Transverse colon (tissue), 4 donors: ENCODE measurements around the gene CALM3. TPM values are rescaled to one million over a fixed set of nuclear protein-coding genes. Genes with fewer than 3 reads are reported as not detected.
A peak's percentile ranks its signal among the peaks of the same experiment; 100 is the strongest.

Experiments
- DNase-seq: peaks from one replicate; pipeline ENCODE4 v3.0.0-alpha.2; 2019
- H3K27ac ChIP-seq, 4 donors: fragments of 200-600 bp; sonication (generic); 2 replicates each; pipeline ENCODE4 v1.5.1; 2016 to 2018; ENCODE audit warnings: inconsistent platforms in 4 of 4
- H3K27me3 ChIP-seq: fragments of 200-600 bp; sonication (generic); 2 replicates; pipeline ENCODE4 v1.5.1; 2017; ENCODE audit warnings: inconsistent platforms
- H3K36me3 ChIP-seq, 4 donors: fragments of 200-600 bp; sonication (generic); 2 replicates each; pipeline ENCODE4 v1.5.1; 2017 to 2019; ENCODE audit warnings: inconsistent platforms in 4 of 4
- H3K4me1 ChIP-seq, 4 donors: fragments of 200-600 bp; sonication (generic); 2 replicates each; pipeline ENCODE4 v1.5.1; 2017 to 2020; ENCODE audit warnings: inconsistent platforms in 4 of 4
- H3K4me3 ChIP-seq, 4 donors: fragments of 200-600 bp; sonication (generic); 1 replicate in 1 of 4; 2 replicates in 3 of 4; pipeline versions ENCODE4 v1.5.1 to v1.6.1; 2017 to 2019; ENCODE audit warnings: inconsistent platforms in 4 of 4
- H3K9me3 ChIP-seq, 2 donors: fragments of 200-600 bp; sonication (generic); 2 replicates each; pipeline ENCODE4 v1.5.1; 2017 to 2019; ENCODE audit warnings: inconsistent platforms in 2 of 2
- EP300 ChIP-seq: sonication (generic); formaldehyde crosslinking; IDR thresholded peaks from one replicate; pipeline ENCODE4 v1.6.1; 2017; ENCODE audit warnings: antibody characterized with exemption, low read depth
- POLR2A ChIP-seq: fragments of 450-650 bp; IDR thresholded peaks from one replicate; pipeline ENCODE4 v1.6.1; 2016; ENCODE audit warnings: antibody characterized with exemption, mild to moderate bottlenecking, moderate library complexity
- POLR2AphosphoS5 ChIP-seq, 3 donors: sonication (generic); formaldehyde crosslinking; IDR thresholded peaks; one replicate each; pipeline ENCODE4 v1.6.1; 2016; ENCODE audit warnings: antibody characterized with exemption in 3 of 3
- WGBS, 2 donors: methylation state at CpG; one replicate each; pipeline ENCODE4 v1.1.5; 2018; ENCODE audit warnings: low coverage in 1 of 2; 5-methylcytosine and 5-hydroxymethylcytosine counted together
- in situ Hi-C, 4 donors: fragments of 200-750 bp; cut with MboI; loops; one replicate each; pipeline versions ENCODE4 v1.15.0 to v1.15.1; 2017; ENCODE audit warnings: low sequenced_read_pairs in 3 of 4, low pct_ligation_motif_present in 1 of 4, low pct_unique_long_range_greater_than_20kb in 1 of 4
- intact Hi-C: fragments of 100-400 bp; cut with DNase I; formaldehyde crosslinking; loops from one replicate; pipeline ENCODE4 v1.15.1; 2023; ENCODE audit warnings: low total_unique reads
- total RNA-seq, 4 donors: library from RNA; depleted of rRNA; stranded (reverse); fragments of >200 nt; gene quantifications; one replicate each; pipeline ENCODE4 v1.1.0, GENCODE V29; 2016
- TF ChIP-seq, protein P1 (sequence below), 5 experiments: fragments of 200-600 bp in 3 of 5; fragments of 450-650 bp in 2 of 5; sonication (generic) in 3 of 5; IDR thresholded peaks; 1 replicate in 2 of 5; 2 replicates in 3 of 5; pipeline ENCODE4 v1.5.1; 2016 to 2017; ENCODE audit warnings: antibody characterized with exemption in 5 of 5, inconsistent platforms in 3 of 5, mild to moderate bottlenecking in 2 of 5, moderate library complexity in 1 of 5

CALM3 gene
- total RNA-seq, 4 donors from 2014 or later, result 160 to 923 (median 194) TPM

DNA sequence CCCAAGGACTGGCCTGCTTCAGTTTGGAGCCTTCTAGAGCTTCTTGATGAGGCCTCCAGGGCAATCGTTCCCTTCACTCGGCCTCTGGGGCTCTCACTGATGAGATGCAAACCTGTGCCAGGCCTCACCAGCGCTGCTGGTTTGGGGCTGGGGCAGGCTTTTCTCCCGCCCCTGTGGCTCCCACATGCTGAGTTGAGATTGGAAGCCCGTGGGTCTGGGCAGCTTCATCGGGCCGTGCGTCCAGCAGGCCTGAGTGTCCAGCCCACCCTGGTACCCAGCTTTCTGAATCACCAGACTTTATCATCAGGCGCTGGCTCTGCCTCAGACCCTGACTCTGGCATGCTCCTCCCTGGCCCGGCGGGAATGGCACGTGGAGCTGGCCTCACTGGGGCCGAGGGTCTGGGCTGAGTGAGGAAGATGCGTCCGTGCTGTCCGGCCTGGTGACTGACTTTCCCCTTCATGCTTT is 4.3 kb downstream of the CALM3 start:
- DNase-seq, result no peak
- Histone ChIP-seq H3K27ac (peak overlapping the region in 3 of 4 donors; percentile 1 to 54 (median 28)), H3K27me3 (no peaks in the 10 kb centered on the region)

DNA sequence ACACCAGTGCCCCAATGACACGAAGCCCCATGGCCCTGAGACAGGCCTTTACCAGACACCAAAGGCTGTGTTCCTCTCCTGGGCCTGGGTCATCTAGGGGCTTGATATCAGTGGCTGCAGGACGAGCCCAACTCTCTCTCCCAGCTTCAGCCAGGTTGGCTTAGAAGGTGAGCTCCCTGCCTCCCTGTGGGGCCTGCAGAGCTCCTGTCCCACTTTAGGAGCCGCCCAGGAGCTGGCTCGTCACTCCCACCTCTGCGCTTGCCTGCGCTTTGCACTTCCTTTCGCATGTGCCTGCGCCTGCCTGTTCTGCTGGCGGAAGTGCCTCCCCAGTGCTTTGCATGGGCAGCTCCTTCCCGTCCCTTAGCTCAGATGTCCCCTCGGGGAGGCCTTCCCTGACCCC is 4.9 kb downstream of the CALM3 start:
- peak; percentile 2 for DNase-seq
- intact Hi-C loops (no loop called here), in situ Hi-C loops (no loop called here)
- TF ChIP-seq, protein P1, sequence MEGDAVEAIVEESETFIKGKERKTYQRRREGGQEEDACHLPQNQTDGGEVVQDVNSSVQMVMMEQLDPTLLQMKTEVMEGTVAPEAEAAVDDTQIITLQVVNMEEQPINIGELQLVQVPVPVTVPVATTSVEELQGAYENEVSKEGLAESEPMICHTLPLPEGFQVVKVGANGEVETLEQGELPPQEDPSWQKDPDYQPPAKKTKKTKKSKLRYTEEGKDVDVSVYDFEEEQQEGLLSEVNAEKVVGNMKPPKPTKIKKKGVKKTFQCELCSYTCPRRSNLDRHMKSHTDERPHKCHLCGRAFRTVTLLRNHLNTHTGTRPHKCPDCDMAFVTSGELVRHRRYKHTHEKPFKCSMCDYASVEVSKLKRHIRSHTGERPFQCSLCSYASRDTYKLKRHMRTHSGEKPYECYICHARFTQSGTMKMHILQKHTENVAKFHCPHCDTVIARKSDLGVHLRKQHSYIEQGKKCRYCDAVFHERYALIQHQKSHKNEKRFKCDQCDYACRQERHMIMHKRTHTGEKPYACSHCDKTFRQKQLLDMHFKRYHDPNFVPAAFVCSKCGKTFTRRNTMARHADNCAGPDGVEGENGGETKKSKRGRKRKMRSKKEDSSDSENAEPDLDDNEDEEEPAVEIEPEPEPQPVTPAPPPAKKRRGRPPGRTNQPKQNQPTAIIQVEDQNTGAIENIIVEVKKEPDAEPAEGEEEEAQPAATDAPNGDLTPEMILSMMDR (IDR thresholded peaks at IDR 0.05), result no peak
- TF ChIP-seq POLR2A (no peak), POLR2AphosphoS5 (IDR thresholded peaks at IDR 0.05) (no peak)
- WGBS, 2 donors, result 91 to 100% methylated on average over 1 to 11 of the region's 11 CpGs
- peak overlapping the region in 1 of 4 donors; percentile 54 for H3K27ac ChIP-seq
- peaks cover 19 to 40% (median 27%) of the 10 kb centered on the region in 4 donors for H3K4me1 ChIP-seq
- no peak overlapping the region for H3K4me3 ChIP-seq
- no peaks in the 10 kb centered on the region for H3K9me3 ChIP-seq
- H3K36me3 ChIP-seq, result peaks cover 0 to 40% (median 13%) of the 10 kb centered on the region in 4 donors
- H3K27me3 ChIP-seq, result no peaks in the 10 kb centered on the region

More for the DNA sequence above, 4.3 kb downstream of the CALM3 start:
- Histone ChIP-seq H3K4me1 (peaks cover 19 to 37% (median 27%) of the 10 kb centered on the region in 4 donors), H3K9me3 (no peaks in the 10 kb centered on the region), H3K4me3 (no peak overlapping the region), H3K36me3 (peaks cover 0 to 40% (median 13%) of the 10 kb centered on the region in 4 donors)
- in situ Hi-C loops (no loop called here), intact Hi-C loops (no loop called here)
- 83% methylated on average over 13 of the region's 16 CpGs; no CpG with 5 or more reads in 1 of the 2 donors for WGBS, 2 donors
- no peak for TF ChIP-seq POLR2AphosphoS5 (IDR thresholded peaks at IDR 0.05)
- TF ChIP-seq, protein P1 (IDR thresholded peaks at IDR 0.05), result no peak
- TF ChIP-seq POLR2A, result no peak
- TF ChIP-seq EP300, result no peak

DNA sequence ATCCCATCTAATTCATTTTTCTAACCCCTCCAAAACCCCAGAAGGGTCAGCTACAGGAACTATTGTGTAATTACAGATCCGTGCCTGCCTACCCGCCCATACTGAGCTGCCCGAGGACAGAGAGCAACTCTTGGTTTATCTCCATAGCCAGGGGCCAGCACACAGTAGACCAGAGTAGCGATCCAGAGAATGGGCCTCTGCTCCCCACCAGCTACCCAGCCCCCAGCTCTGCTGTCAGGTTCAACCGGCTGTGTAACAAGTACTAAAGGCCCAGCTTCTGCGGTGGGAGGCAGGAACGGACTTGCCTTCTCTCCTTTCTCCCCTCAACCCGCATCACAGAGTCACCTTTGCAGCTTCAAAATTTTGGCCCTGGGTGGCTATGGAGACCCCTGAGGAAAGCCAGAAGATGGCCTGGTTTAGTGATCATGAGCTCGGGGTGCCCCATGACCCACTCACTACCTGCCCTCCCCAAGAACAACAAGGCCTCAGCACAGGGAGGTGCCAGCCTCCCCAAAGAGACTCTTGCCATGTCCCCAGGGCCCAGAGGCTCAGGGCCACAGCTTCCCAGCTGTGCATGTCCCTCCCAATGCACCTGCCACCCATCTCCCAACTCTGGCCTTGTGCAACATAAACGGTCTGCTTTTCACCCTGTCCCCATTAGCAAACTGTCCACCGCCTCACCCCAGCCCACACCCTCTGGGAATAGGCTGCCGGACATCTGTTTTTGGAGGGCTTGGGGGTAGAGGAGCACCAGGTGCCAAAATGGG is 5.7 kb downstream of the CALM3 start:
- intact Hi-C loops (no loop called here), in situ Hi-C loops (no loop called here)
- no peaks in the 10 kb centered on the region for H3K27me3 ChIP-seq
- peak; percentile 4 for DNase-seq
- TF ChIP-seq, protein P1 (IDR thresholded peaks at IDR 0.05), result no peak
- peaks cover 19 to 48% (median 27%) of the 10 kb centered on the region in 4 donors for H3K4me1 ChIP-seq
- peaks cover 0 to 40% (median 13%) of the 10 kb centered on the region in 4 donors for H3K36me3 ChIP-seq
- 75 to 83% methylated on average over 2 to 12 of the region's 12 CpGs for WGBS, 2 donors
- no peak overlapping the region for H3K4me3 ChIP-seq
- H3K27ac ChIP-seq, result no peak overlapping the region
- no peaks in the 10 kb centered on the region for H3K9me3 ChIP-seq

DNA sequence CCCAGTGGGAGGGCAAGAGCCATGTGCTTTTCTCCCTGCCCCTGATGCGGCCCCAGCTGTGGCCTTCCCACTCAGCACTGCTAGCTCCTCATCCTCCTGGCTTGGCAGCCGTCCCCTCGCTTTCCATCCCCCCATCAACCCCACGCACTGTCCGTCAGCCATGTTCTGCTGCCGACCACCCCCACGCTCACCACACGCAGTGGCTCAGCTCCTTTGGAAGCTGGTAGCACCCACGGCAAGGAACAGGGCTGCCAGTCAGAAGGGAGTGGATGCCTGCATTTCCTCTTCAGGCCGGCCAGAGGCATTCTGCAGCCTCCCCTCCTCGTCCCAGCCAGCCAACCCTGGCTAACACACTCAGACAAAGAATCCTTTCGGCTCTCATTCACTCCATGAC is 6.3 kb downstream of the CALM3 start:
- Histone ChIP-seq H3K27me3 (no peaks in the 10 kb centered on the region), H3K4me1 (peaks cover 19 to 45% (median 23%) of the 10 kb centered on the region in 4 donors), H3K4me3 (no peak overlapping the region), H3K36me3 (peaks cover 0 to 40% (median 13%) of the 10 kb centered on the region in 4 donors), H3K9me3 (no peaks in the 10 kb centered on the region), H3K27ac (no peak overlapping the region)
- WGBS, 2 donors, result 94 to 100% methylated on average over 1 to 12 of the region's 12 CpGs
- in situ Hi-C loops (no loop called here), intact Hi-C loops (no loop called here)
- TF ChIP-seq POLR2AphosphoS5 (IDR thresholded peaks at IDR 0.05), result no peak
- no peak for TF ChIP-seq POLR2A
- no peak for TF ChIP-seq EP300
- TF ChIP-seq, protein P1 (IDR thresholded peaks at IDR 0.05), result no peak
- peak; percentile 6 for DNase-seq
